GM12878 (cell line): ENCODE results near the gene HIGD1C.

Source experiments
- EGR1 ChIP-seq, 2 experiments: IDR thresholded peaks; 1 replicate in 1 of 2; 2 replicates in 1 of 2; pipeline ENCODE4 v1.6.1; 2011 to 2012; ENCODE audit warnings: low read depth in 2 of 2, low read length in 2 of 2, borderline replicate concordance in 1 of 2, mild to moderate bottlenecking in 1 of 2, moderate library complexity in 1 of 2
- FOXM1 ChIP-seq: IDR thresholded peaks from 2 replicates; pipeline ENCODE4 v1.6.1; 2012; ENCODE audit warnings: low read depth, mild to moderate bottlenecking, inconsistent platforms, low read length, moderate library complexity
- TF ChIP-seq, protein P1 (sequence below): IDR thresholded peaks from 2 replicates; pipeline ENCODE4 v1.6.1; 2012; ENCODE audit warnings: low read depth, low read length, improper control_type of control experiment
- TF ChIP-seq, protein P2 (sequence below): IDR thresholded peaks from 2 replicates; pipeline ENCODE4 v1.6.1; 2012; ENCODE audit warnings: low read length, inconsistent platforms
- TF ChIP-seq, protein P3 (sequence below), 3 experiments: IDR thresholded peaks in 2 of 3; conservative IDR thresholded peaks in 1 of 3; 2 replicates each; pipeline ENCODE4 v1.5.1; 2011; ENCODE audit warnings: low read depth in 3 of 3, low read length in 3 of 3, mild to moderate bottlenecking in 3 of 3, control low read depth in 2 of 3, moderate library complexity in 2 of 3, inconsistent platforms in 1 of 3, mixed read lengths in 1 of 3; ENCODE audit not compliant: control insufficient read depth in 2 of 3, insufficient read depth in 1 of 3; ENCODE audit errors: extremely low read depth in 1 of 3

DNA sequence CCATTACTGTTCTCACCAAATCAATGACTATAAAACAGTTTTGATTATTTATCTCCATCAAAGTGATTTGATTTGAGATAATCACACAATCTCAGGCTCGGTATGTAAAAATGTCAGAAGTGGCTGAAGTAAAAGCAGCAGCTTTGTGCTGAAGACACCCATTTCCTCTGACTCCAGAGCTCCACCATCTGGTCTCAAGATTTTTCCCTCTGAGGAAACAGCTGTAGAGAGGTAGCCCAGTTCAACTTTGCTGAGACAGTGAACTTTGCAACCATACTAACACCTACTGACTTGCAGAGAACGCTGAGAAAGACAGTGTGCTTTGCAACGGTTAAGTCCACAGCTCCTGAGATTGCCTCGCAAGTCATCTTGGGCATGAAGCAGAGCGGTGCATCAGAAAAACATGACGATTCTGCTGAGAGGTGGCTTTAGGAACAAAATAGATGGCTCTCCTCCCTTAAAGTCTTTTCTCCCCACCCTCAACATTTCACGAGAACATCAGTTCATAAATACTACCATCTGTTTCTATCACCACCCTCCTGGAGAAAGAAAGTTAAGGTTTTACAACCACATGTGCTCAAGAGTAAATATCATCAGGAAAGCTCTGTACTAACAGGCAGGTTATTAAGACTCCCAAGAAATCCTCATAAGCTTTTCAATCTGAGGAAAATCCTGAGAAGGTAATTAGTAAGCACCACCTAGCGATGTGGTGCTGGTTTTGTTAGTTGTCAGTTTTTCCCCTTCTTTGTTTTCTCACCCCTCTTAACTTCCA is 34.8 kb downstream of the HIGD1C start:
- TF ChIP-seq, protein P1, sequence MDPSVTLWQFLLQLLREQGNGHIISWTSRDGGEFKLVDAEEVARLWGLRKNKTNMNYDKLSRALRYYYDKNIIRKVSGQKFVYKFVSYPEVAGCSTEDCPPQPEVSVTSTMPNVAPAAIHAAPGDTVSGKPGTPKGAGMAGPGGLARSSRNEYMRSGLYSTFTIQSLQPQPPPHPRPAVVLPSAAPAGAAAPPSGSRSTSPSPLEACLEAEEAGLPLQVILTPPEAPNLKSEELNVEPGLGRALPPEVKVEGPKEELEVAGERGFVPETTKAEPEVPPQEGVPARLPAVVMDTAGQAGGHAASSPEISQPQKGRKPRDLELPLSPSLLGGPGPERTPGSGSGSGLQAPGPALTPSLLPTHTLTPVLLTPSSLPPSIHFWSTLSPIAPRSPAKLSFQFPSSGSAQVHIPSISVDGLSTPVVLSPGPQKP = no peak
- TF ChIP-seq FOXM1 (no peak), EGR1 (IDR thresholded peaks at IDR 0.05; ENCODE audit: borderline replicate concordance in 1 of 2, low read depth in 2 of 2, low read length in 2 of 2) (no peak)
- TF ChIP-seq, protein P2, sequence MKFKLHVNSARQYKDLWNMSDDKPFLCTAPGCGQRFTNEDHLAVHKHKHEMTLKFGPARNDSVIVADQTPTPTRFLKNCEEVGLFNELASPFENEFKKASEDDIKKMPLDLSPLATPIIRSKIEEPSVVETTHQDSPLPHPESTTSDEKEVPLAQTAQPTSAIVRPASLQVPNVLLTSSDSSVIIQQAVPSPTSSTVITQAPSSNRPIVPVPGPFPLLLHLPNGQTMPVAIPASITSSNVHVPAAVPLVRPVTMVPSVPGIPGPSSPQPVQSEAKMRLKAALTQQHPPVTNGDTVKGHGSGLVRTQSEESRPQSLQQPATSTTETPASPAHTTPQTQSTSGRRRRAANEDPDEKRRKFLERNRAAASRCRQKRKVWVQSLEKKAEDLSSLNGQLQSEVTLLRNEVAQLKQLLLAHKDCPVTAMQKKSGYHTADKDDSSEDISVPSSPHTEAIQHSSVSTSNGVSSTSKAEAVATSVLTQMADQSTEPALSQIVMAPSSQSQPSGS = no peak
- TF ChIP-seq, protein P3, sequence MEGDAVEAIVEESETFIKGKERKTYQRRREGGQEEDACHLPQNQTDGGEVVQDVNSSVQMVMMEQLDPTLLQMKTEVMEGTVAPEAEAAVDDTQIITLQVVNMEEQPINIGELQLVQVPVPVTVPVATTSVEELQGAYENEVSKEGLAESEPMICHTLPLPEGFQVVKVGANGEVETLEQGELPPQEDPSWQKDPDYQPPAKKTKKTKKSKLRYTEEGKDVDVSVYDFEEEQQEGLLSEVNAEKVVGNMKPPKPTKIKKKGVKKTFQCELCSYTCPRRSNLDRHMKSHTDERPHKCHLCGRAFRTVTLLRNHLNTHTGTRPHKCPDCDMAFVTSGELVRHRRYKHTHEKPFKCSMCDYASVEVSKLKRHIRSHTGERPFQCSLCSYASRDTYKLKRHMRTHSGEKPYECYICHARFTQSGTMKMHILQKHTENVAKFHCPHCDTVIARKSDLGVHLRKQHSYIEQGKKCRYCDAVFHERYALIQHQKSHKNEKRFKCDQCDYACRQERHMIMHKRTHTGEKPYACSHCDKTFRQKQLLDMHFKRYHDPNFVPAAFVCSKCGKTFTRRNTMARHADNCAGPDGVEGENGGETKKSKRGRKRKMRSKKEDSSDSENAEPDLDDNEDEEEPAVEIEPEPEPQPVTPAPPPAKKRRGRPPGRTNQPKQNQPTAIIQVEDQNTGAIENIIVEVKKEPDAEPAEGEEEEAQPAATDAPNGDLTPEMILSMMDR (IDR thresholded peaks at IDR 0.05 in 2 of 3, conservative IDR thresholded peaks at IDR 0.05 in 1 of 3; ENCODE audit: control insufficient read depth in 2 of 3, extremely low read depth in 1 of 3, insufficient read depth in 1 of 3, low read depth in 3 of 3, low read length in 3 of 3) = peak; percentile 45 to 68 (median 64); a peak in 5 of 6 replicates
